Measurements from ENCODE around the gene NEU4.
"Not testable (repeated sequence)": the region's sequence is repeated elsewhere in the genome, so short reads cannot be mapped to it uniquely, and the experiment has no call there.

The NEU4 gene

DNA sequence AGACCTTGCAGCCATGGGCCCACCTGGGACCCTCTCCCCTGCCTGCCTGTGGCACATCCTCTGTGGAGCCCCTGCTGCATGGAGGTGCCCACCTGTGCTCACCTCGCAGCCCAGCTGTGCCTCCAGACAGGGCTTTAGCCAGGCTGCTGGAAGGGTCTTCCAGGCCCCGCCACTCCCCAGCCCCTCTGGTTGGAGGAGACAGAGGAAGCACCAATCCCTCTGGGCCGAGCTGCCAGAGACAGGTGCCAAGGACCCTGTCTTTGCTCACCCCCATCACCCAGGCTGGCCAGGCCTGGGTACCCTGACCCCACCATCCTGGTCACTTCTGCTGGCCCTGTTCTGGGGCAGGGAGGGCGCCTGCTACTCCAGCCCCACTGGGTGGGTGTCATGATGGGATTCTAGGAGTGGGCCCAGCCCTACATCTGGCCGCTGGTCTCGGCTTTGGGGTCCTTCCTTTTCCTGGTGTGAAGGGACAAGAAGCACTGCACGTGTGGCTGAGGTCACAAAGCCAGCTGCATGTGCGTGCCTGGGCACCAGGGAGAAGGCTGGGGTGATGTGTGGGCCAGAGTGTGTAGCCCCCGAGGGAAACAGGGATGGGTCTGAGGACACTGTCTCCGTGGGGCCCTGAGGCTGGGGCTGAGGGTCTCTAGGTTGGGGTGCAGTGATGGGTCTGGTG lies 9.3 kb upstream of the NEU4 start:
- DNase-seq: no peak

DNA sequence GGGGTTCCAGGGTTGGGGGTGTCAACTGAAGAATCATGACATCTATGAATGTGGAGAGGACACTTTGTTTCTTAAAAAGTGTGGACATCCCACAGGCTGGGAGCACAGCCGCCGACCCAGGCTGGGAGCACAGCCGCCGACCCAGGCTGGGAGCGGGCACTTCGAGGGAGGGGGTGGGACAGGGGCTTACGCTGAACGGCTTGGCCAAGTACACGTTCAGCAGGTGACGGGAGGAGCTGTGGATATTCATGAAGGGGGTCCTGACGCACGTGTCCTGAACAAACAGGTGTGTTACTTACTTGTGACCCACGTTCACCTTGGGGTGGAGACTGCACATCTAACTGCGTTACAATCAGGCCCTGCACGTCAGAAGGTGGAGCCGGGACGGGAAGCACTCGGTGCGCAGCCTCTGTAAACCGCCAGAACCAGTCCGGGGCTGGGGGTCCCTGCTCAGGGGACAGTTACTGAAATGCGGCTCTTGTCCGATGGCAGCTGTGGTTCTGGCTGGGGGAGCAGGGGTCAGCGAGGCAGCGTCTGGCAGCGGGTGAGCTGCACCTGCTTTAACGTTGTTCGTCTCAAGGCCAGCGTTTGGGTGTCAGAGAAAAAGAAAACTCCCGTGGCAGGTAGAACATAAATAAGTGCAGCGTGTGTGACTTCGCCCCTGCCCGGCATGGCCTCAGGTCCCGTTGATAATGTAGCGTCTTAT lies 8.6 kb upstream of the NEU4 start:
- not testable (repeated sequence) for DNase-seq

DNA sequence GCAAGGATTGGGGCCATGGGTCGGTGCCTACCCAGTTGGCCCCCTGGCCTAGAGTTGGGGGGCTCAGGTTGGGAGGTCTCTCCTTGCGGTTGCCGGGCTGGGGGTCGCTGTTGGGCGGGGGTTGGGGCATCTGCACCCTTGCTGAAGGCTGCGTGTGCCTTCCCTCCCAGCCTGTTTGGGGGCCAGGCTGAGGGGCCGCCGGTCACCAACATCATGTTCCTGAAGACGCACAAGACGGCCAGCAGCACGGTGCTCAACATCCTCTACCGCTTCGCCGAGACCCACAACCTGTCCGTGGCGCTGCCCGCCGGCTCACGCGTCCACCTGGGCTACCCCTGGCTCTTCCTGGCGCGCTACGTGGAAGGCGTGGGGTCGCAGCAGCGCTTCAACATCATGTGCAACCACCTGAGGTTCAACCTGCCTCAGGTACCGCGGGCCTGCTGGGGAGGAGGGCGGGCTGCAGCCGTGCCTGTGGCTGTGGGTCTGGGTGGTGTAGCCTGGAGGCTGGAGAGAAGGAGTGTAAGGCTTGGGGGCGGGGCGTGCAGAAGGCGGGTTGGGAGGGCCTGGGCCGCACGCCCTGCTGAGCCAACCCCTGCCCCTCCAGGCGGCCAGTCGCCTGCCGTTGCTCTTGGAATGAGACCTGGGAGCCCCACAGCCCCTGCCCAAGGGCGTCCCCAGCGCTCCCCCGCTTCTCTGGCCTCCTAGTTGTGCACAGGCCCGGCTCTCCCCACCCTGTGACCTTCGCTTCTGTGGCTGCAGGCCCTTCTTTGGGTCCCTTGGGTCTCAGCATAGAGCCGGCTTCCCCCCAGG lies 7.2 kb upstream of the NEU4 start:
- no peak for DNase-seq

DNA sequence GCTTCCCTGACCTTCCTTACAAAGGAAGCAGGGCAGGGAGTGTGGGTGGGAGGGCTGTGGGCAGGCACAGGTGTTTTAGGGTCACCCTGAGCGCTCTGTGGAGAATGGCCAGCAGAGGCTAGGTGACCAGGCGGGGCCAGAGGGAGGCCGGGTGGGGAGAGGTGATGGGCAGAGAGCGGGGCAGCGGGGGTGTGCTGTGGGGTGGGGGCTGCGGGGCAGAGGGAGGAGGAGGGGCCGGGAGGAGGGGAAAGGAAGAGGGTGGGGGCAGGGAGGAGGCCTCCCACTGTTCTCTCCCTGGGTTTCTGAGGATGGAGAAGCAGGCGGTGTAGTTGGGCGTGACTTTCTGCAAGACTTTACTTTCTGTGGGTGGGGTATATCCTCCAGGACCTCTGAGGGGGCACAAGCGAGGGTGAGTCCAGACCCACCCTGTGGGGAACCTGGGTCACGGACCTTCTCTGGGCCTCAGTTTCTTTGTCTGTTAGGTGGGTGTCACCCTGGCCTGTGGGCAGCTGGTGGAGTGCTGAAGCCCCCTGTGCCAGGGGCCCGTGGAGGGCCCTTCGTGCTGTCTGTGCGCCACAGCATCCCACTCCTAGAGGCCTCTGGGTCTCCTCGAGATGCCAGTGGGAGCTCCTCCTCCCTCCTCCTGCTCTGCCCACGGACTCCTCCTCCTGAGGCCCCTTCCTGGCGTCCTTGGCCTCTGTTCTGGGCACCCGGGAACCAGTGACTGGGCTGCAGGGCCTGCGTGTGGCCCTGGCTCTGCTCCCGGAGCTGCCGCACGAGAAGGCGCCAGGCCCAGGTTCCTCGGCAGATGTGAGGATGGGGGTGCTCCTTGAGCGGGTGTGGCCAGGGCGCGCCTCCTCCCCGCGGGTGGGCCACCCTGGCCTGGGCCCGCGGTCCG lies 6.3 kb upstream of the NEU4 start:
- no peak for DNase-seq

DNA sequence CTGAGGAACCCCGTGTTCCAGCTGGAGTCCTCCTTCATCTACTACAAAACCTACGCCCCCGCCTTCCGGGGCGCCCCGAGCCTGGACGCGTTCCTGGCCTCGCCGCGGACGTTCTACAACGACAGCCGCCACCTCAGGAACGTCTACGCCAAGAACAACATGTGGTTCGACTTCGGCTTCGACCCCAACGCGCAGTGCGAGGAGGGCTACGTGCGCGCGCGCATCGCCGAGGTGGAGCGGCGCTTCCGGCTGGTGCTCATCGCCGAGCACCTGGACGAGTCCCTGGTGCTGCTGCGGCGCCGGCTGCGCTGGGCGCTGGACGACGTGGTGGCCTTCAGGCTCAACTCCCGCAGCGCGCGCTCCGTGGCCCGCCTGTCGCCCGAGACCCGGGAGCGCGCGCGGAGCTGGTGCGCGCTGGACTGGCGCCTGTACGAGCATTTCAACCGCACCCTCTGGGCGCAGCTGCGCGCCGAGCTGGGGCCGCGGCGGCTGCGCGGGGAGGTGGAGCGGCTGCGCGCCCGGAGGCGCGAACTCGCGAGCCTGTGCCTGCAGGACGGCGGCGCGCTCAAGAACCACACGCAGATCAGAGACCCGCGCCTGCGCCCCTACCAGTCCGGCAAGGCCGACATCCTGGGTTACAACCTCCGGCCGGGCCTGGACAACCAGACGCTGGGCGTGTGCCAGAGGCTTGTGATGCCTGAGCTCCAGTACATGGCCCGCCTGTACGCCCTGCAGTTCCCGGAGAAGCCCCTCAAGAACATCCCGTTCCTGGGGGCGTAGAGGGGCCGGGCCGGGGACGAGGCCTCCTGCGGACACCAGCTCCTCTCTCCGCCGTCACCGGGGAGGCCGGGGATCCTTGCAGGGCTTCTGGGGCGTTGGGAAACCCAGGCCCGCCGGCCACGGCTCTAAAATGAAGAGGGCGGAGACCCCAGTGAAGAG lies 5.3 kb upstream of the NEU4 start:
- no peak for DNase-seq

DNA sequence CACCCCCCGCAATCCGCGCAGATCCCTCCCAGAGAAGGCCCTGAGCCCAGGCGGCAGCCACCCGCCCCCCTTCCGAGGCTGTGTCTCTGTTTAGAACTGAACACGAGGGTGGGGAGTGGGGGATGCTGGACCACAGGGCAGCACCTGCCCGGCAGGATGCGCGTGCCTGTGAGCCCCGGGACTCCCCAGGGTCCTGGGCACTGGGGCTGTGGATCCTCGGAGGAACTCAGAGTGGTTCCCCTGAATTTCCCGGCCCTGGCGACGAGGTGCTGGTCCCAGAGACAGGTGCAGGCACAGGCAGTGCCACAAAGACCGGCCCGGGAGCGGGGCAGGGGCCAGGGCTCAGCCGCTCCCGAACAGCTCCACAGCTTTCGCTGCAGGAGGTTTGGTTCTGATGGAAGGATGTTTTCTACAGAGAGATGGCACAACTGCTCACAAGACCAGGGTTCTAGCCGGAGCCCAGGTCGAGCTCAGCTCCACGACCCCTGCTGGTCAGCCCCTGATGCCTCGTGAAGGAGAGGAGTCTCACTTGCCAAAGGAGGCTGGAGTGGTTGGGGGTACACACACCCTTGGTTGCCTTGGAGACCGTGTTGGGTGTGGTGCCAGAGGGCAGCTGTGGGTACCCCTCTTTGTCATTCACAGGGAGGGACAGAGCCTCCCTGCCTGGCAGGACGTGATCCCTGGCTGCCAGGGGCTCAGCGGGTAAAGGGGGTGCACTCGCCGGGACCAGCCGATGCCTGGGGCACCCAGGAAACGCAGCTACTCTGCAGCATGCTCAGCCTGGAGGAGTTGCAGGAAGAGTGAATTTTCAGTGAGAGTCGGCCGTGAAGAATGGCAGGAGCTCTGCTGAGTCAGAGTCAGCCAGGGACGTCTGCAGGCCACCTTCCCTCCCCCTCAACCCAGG lies 4.4 kb upstream of the NEU4 start:
- DNase-seq: no peak

DNA sequence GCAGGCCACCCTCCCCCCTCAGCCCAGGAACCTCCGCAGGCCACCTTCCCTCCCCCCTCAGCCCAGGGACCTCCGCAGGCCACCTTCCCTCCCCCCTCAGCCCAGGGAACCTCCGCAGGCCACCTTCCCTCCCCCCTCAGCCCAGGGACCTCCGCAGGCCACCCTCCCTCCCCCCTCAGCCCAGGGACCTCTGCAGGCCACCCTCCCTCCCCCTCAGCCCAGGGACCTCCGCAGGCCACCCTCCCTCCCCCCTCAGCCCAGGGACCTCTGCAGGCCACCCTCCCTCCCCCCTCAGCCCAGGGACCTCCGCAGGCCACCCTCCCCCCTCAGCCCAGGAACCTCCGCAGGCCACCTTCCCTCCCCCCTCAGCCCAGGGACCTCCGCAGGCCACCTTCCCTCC lies 2.8 kb upstream of the NEU4 start:
- DNase-seq: not testable (repeated sequence)

GRCh38 chr2:241808051-241808720 lies 807 bp upstream of the NEU4 start:
- no peak for DNase-seq

DNA sequence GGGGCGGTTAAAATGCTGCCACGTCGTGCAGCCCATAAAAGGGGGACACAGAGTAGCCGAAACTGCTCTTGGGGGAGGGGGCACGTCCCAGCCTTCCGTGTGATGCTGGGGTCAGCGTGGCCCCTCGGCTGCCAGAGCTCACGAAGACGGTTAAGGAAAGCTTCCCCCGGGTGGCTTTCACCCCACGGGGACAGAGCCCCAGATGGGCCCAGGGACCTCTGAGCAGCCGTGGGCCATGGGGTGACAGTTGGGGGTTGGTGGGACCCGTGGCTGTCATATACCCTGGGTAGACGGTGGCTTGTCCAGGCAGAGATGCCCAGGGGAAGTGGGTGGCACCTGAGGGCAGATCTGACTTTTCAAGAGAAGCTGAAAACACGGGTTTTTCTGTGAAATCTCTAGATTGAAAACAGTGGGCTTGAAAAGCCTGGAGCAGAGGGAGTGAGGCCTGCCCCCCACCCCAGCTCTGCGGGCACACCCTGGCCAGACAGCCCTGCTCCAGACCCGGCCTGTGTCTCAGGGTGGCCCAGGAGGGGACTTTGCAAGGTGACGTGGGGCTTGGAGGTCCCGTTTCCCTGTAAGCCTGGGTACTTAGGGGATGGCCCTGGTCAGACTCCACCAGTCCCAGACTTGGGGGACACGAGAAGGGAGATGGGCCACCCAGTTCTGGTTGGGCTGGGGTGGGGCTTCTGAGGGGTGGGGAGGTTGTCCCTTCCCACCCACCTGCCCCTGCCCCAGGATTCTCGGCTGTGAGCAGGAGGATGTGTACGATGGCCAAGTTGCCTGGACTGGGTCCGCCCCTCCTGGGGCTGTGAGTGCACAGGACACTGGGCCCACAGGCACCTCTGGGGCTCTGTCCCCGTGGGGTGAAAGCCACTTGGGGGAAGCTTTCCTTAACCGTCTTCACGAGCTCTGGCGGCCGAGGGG lies 652 bp downstream of the NEU4 start:
- DNase-seq: no peak

DNA sequence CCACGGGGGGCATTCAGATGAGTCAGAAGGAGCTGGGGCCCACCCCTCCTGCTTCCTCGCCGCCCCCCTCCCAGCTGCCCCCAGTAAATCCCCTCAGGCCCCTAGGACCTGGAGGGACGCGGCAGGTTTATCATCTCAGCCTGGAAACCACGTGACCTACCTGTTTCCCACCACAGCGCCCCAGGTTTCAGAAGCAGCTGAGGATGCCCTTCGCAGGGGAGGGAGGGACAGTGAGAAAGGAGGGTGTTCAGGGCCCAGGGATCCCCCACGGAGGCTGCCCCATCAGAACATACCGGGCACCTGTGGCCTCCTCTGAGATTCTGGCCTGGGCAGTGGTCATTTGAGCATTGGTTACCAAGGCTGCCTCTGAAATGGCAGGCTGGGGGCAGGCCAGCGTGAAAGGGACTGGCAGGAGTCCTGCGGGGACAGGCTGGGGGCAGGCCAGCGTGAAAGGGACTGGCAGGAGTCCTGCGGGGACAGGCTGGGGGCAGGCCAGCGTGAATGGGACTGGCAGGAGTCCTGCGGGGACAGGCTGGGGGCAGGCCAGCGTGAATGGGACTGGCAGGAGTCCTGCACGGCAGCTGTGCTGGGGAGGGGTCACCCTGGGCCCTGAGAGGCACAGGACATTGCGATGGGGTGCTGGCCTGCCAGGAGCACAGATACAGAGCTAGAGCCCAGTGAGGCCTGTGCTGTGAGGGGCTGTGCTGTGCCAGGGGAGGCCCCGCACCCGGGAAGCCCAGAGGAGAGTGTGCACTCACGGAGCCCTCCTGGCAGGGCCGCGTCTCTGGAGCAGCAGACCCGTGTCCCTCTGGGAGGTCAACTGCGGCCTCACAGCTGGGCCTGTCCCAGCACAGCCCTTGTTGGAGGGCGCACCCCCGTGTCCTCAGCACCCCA lies 1.6 kb downstream of the NEU4 start:
- DNase-seq: no peak

DNA sequence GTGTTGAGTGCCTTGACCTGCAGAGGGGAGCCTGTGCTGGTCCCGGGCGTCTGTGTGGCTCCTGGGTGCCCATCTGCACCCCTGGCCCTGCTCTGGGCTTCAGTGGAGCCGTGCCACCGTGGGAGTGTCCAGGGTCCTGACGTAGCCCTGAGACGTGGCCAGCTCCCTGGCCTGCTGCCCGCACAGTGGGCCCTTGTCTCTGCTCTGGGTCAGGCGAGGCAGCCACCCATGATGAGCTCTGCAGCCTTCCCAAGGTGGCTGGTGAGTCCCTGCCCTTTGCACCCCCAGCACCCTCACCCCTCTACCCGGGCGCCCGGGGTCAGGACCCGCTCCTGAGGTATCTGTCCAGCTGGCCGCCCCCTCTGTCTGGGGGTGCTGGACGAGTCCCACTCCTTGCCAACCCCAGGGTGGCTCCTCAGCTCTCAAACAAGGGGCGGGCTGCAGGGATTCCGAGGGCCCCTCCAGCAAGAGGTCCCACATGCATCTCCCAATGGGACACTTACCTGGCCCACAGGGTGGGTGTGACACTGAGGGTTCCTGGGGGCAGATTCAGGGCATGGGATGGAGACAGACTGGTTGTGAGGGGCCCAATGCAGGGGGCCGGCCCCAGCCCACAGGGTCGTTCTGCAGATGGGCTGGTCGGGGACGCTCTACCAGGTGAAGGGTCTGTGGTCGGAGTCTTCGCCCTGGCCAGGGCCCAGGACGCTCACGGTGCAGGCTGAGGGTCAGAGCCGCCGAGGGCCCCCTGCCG lies 2.4 kb downstream of the NEU4 start:
- DNase-seq: no peak

GRCh38 chr2:241811952-241812729 lies 3.1 kb downstream of the NEU4 start:
- DNase-seq: no peak

- no peak for DNase-seq
These were observed 4.0 kb downstream of the NEU4 start for GRCh38 chr2:241812730-241813643.

DNA sequence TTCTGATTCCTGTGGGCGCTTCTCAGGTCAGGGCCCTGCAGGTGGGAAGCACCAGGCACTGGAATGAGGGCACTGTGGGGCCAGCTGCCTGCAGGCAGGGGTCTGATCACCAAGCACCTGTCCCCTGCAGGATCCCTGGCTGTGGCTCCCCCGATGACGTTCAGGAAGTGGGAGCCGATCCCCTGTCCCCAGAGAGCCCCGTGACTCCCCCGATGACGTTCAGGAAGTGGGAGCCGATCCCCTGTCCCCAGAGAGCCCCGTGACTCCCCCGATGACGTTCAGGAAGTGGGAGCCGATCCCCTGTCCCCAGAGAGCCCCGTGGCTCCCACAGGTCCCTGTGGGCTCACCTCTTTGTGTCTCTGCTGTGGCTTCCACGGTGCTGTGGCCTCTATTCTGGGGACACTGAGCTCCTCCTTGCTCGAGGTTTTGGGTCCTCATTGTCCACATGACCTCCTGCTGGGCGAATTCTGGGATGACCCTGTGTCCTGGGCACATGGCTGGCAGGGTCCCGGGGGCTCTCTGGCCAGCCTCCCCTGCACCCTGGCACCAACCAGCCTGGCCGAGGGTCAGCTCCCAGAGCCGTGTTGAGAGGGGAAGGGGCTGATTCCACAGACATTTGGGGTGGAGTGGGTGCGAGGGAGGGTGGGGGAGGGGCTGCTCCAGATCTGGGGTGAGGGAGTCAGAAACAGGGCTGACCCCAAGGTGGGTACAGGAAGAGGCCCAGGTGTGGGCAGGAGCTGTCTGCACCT lies 4.8 kb downstream of the NEU4 start:
- no peak for DNase-seq

GRCh38 chr2:241814393-241814642 lies 5.3 kb downstream of the NEU4 start:
- DNase-seq: no peak
